Stomach (tissue), 9 donors: ENCODE results near the gene MAGI1. TPM values are rescaled to one million over a fixed set of nuclear protein-coding genes. Genes with fewer than 3 reads are reported as not detected.

Source experiments
- DNase-seq, 2 donors: peaks; one replicate each; pipeline versions ENCODE4 v3.0.0 to v3.0.0-alpha.2; 2013 to 2019
- H3K27ac ChIP-seq, 5 donors: fragments of 200-600 bp in 4 of 5; sonication (generic) in 4 of 5; one replicate each; pipeline ENCODE4 v1.5.1; 2013 to 2019; ENCODE audit warnings: mild to moderate bottlenecking in 1 of 5, moderate library complexity in 1 of 5
- H3K27me3 ChIP-seq, 3 donors: fragments of 200-600 bp; sonication (generic); one replicate each; pipeline ENCODE4 v1.5.1; 2017 to 2019; ENCODE audit warnings: mixed run types in 1 of 3
- H3K36me3 ChIP-seq, 4 donors: fragments of 200-600 bp; sonication (generic); 1 replicate in 3 of 4; 2 replicates in 1 of 4; pipeline ENCODE4 v1.5.1; 2016 to 2019
- H3K4me1 ChIP-seq, 4 donors: fragments of 200-600 bp; sonication (generic); one replicate each; pipeline ENCODE4 v1.5.1; 2016 to 2019
- H3K4me3 ChIP-seq, 4 donors: fragments of 200-600 bp; sonication (generic) in 3 of 4; one replicate each; pipeline ENCODE4 v1.5.1; 2016 to 2019; ENCODE audit warnings: mild to moderate bottlenecking in 1 of 4
- H3K9me3 ChIP-seq, 4 donors: fragments of 200-600 bp; sonication (generic); one replicate each; pipeline ENCODE4 v1.5.1; 2016 to 2019
- CTCF ChIP-seq, 7 experiments: fragments of 450-650 bp in 4 of 7; fragments of 200-600 bp in 3 of 7; sonication (generic) in 3 of 7; IDR thresholded peaks; one replicate each; pipeline ENCODE4 v1.5.1; 2016 to 2019; ENCODE audit warnings: antibody characterized with exemption in 7 of 7, control low read depth in 2 of 7, mild to moderate bottlenecking in 1 of 7
- EP300 ChIP-seq: sonication (generic); formaldehyde crosslinking; IDR thresholded peaks from one replicate; pipeline ENCODE4 v1.6.1; 2017; ENCODE audit warnings: antibody characterized with exemption
- POLR2A ChIP-seq, 4 donors: fragments of 450-650 bp; IDR thresholded peaks; one replicate each; pipeline ENCODE4 v1.6.1; 2016; ENCODE audit warnings: antibody characterized with exemption in 4 of 4, control low read depth in 2 of 4, mild to moderate bottlenecking in 1 of 4, moderate library complexity in 1 of 4
- POLR2AphosphoS5 ChIP-seq, 3 donors: sonication (generic); formaldehyde crosslinking; IDR thresholded peaks; one replicate each; pipeline ENCODE4 v1.6.1; 2016; ENCODE audit warnings: antibody characterized with exemption in 3 of 3
- WGBS, 5 donors: extraction: QIAGEN DNeasy Blood & Tissue Kit in 3 of 5; methylation state at CpG; one replicate each; pipeline versions ENCODE4 v1.1.5 to v1.1.7; 2013 to 2018; 5-methylcytosine and 5-hydroxymethylcytosine counted together
- intact Hi-C: fragments of 100-400 bp; cut with DNase I; formaldehyde crosslinking; loops from one replicate; pipeline ENCODE4 v1.15.1; 2023; ENCODE audit warnings: low total_unique reads
- polyA plus RNA-seq, 3 donors: library from polyadenylated mRNA; stranded (reverse); fragments of 200-250 nt; gene quantifications; one replicate each; pipeline ENCODE4 v1.2.3, GENCODE V29; 2013
- total RNA-seq, 5 donors: library from RNA; depleted of rRNA; stranded (reverse); fragments of >200 nt; gene quantifications; one replicate each; pipeline versions ENCODE4 v1.1.0 to v1.2.3, GENCODE V29; 2014 to 2016
- donor health status: healthy with polysubstance abuse.
- donor health status: Bipolar disorder and iron deficiency.
- donor health status: healthy.

The MAGI1 gene
- total and polyA plus RNA-seq, 8 donors: 5.7 to 237 (median 84.8) TPM

DNA sequence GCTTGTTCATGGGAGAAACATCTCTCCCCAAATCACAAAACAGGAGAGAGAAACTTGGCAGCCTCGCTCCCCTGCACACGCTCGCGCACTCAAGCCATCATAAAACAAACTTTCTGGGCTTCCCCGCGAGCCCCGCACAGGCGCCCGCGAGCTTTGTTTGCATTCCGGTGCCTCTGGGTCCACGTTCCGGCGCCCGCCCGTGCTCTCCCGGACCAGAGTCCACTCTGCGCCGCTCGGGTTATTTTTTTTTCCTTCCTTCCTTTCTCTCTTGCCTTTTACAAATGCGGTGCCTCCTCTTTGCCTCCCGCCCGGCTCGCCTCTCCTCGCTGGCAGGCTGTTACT is 363 bp downstream of the MAGI1 start:
- DNase-seq: no peak
- intact Hi-C loops: no loop called here

GRCh38 chr3:66037986-66038369 is 740 bp downstream of the MAGI1 start:
- peaks cover 0 to 45% (median 34%) of the 10 kb centered on the region in 4 donors for H3K4me1 ChIP-seq
- H3K27ac ChIP-seq: peak overlapping the region; percentile 90 to 99 (median 96)
- DNase-seq: peak in 1 of 2 donors; percentile 63
- no peaks in the 10 kb centered on the region for H3K9me3 ChIP-seq
- H3K4me3 ChIP-seq: peak overlapping the region; percentile 64 to 82 (median 73)
- peaks cover 0 to 27% (median 0%) of the 10 kb centered on the region in 3 donors for H3K27me3 ChIP-seq
- intact Hi-C loops: no loop called here
- TF ChIP-seq CTCF (IDR thresholded peaks at IDR 0.05) (no peak), POLR2A (IDR thresholded peaks at IDR 0.05) (no peak), POLR2AphosphoS5 (IDR thresholded peaks at IDR 0.05) (no peak), EP300 (no peak)
- WGBS, 5 donors: 0 to 1% (median 0%) methylated on average over 18 to 31 of the region's 31 CpGs
- no peaks in the 10 kb centered on the region for H3K36me3 ChIP-seq

More for the DNA sequence above, 363 bp downstream of the MAGI1 start:
- no peak for TF ChIP-seq CTCF (IDR thresholded peaks at IDR 0.05)
- peak in 1 of 4 donors; percentile 85 for TF ChIP-seq POLR2A (IDR thresholded peaks at IDR 0.05)
- no peak for TF ChIP-seq POLR2AphosphoS5 (IDR thresholded peaks at IDR 0.05)
- TF ChIP-seq EP300: no peak
- Histone ChIP-seq H3K36me3 (no peaks in the 10 kb centered on the region), H3K9me3 (no peaks in the 10 kb centered on the region), H3K27ac (peak overlapping the region; percentile 90 to 99 (median 96)), H3K4me1 (peaks cover 0 to 42% (median 34%) of the 10 kb centered on the region in 4 donors), H3K4me3 (peak overlapping the region; percentile 64 to 82 (median 73)), H3K27me3 (peaks cover 0 to 27% (median 0%) of the 10 kb centered on the region in 3 donors)
- WGBS, 5 donors: 0 to 1% (median 1%) methylated on average over 21 to 25 of the region's 25 CpGs

- Histone ChIP-seq H3K9me3 (no peaks in the 10 kb centered on the region), H3K27ac (peak overlapping the region; percentile 90 to 99 (median 96)), H3K4me1 (peaks cover 0 to 43% (median 34%) of the 10 kb centered on the region in 4 donors), H3K36me3 (no peaks in the 10 kb centered on the region), H3K27me3 (peaks cover 0 to 27% (median 0%) of the 10 kb centered on the region in 3 donors), H3K4me3 (peak overlapping the region; percentile 64 to 82 (median 73))
- TF ChIP-seq CTCF (IDR thresholded peaks at IDR 0.05) (peak in 5 of 7 experiments; percentile 9 to 37 (median 24)), POLR2A (IDR thresholded peaks at IDR 0.05) (no peak), POLR2AphosphoS5 (IDR thresholded peaks at IDR 0.05) (peak in 1 of 3 donors; percentile 51)
- DNase-seq: peak; percentile 60 to 87
- intact Hi-C loops: no loop called here
- WGBS, 5 donors: 1 to 5% (median 2%) methylated on average over 23 to 33 of the region's 33 CpGs
Measured at GRCh38 chr3:66037330-66037985, 1.3 kb downstream of the MAGI1 start.

GRCh38 chr3:66036586-66037148 is 2.1 kb downstream of the MAGI1 start:
- no peak for TF ChIP-seq EP300
- no peak for TF ChIP-seq POLR2A (IDR thresholded peaks at IDR 0.05)
- no peak for TF ChIP-seq CTCF (IDR thresholded peaks at IDR 0.05)
- TF ChIP-seq POLR2AphosphoS5 (IDR thresholded peaks at IDR 0.05): no peak
- Histone ChIP-seq H3K27me3 (peaks cover 0 to 27% (median 0%) of the 10 kb centered on the region in 3 donors), H3K9me3 (no peaks in the 10 kb centered on the region), H3K4me3 (peak overlapping the region; percentile 64 to 82 (median 73)), H3K4me1 (peaks cover 0 to 45% (median 34%) of the 10 kb centered on the region in 4 donors), H3K27ac (peak overlapping the region; percentile 62 to 96 (median 96)), H3K36me3 (no peaks in the 10 kb centered on the region)
- intact Hi-C loops: no loop called here
- 19 to 48% (median 28%) methylated on average over 9 of the region's 9 CpGs for WGBS, 5 donors
- DNase-seq: peak; percentile 44 to 58
